GM10266 (cell line): Measurements from ENCODE around the gene SMARCA4.

Source experiments
- DNase-seq: peaks from one replicate; pipeline ENCODE4 v3.0.0; 2012; ENCODE audit errors: extremely low spot score
- CTCF ChIP-seq: IDR thresholded peaks from 2 replicates; pipeline ENCODE4 v1.5.1; 2012; ENCODE audit warnings: mild to moderate bottlenecking, low read depth; ENCODE audit not compliant: control insufficient read depth, insufficient read depth; ENCODE audit errors: missing control alignments

The SMARCA4 gene

DNA sequence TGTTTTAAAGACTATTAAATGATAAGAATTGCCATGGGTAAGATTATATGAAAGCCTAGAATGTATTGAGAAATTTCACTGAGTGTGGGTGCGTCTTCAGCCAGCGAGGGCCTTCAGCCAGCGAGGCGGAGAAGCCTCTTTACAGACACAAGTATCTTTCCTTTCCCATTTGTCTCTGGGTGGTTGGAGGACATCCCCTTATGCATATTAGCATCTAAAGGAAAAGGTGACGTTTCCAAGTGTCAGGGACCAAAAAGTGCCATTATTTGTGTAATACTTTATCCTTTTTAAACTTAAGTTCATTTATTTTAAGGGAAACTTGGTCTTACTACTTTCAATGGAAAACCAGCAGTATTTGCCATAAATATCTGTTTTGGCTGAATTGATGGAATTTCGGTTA, 22.2 kb downstream of the SMARCA4 start:
- no peak for TF ChIP-seq CTCF
- DNase-seq: no peak

GRCh38 chr19:10984166-10984735, 23.4 kb downstream of the SMARCA4 start:
- DNase-seq: no peak
- no peak for TF ChIP-seq CTCF

DNA sequence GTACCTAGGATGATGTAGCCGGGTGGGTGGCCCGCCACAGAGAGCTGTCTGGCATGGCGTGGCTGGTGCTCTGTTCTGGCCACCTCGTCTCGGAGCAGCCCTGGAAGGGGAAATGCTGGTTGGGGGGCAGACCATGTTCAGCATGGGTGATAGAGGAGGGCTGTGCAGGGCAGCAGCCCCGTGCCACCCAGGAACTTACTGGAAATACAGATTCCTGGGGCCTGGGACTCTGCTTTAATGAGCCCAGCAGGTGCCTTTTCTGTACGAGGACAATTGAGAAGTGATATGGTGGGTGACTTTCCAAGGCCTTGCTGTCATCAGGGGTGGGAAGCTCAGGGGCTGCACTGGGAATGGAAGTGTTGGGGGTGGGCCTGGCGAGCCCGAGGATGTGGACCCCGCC, 24.7 kb downstream of the SMARCA4 start:
- TF ChIP-seq CTCF: no peak
- no peak for DNase-seq

DNA sequence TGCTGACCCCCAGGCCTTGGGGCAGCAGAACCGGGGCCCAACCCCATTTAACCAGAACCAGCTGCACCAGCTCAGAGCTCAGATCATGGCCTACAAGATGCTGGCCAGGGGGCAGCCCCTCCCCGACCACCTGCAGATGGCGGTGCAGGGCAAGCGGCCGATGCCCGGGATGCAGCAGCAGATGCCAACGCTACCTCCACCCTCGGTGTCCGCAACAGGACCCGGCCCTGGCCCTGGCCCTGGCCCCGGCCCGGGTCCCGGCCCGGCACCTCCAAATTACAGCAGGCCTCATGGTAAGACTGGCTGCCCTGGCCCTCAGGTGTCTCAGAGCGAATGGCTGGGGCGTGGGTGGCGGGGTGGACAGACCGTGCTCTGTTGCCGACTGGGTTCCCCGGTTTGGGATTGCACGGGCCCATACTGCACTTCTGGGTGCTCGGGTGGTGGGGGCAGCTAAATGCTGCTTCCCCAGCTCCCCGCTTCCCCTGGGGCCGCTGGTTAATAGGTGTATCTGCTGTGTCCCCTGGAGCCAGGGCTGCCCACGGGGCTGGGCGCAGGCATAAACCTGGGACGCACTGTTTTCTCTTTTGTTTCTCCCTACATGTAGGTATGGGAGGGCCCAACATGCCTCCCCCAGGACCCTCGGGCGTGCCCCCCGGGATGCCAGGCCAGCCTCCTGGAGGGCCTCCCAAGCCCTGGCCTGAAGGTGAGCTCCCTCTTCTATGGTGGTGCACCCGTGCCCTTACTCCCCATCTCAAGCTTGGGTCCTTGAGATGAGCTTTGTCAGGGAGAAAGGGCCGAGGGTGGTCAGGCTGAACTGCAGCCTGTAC, 25.7 kb downstream of the SMARCA4 start:
- no peak for TF ChIP-seq CTCF
- DNase-seq: no peak

DNA sequence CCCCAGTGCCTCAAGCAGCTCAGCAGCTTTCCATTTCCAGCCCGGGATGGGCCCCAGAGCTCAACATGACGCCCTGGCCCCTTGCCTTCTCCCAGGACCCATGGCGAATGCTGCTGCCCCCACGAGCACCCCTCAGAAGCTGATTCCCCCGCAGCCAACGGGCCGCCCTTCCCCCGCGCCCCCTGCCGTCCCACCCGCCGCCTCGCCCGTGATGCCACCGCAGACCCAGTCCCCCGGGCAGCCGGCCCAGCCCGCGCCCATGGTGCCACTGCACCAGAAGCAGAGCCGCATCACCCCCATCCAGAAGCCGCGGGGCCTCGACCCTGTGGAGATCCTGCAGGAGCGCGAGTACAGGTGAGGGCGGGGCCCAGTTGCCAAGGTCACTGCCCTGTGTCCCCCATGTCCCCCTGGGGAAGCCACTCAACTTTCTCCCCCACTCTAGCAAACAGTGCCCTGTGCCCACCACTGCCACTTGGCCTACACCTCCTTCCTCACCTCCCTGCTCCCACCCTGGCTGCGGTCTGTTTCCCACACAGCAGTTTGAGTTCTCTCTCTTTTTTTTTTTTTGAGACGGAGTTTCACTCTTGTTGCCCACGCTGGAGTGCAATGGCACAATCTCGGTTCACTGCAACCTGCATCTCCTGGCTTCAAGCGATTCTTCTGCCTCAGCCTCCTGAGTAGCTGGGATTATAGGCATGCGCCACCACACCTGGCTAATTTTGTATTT, 26.9 kb downstream of the SMARCA4 start:
- no peak for DNase-seq
- no peak for TF ChIP-seq CTCF

DNA sequence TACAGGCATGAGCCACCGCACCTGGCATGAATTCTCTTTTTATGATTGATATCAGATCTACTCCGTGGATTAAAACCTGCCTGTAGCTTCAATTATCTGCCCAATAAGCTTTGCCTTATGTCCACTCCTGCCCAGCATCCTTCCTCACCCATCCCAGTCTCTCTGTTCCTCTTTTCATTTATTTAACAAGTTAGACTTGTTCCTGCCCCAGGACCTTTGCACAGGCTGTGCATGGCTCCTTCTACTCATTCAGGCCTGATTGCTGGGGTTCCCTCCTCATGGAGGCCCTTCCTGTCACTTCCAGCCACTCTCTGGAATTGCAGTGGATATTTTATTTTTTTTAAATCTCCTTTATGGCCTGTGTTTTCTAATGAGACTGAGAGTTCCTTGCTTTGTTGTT, 27.6 kb downstream of the SMARCA4 start:
- DNase-seq: no peak
- no peak for TF ChIP-seq CTCF

DNA sequence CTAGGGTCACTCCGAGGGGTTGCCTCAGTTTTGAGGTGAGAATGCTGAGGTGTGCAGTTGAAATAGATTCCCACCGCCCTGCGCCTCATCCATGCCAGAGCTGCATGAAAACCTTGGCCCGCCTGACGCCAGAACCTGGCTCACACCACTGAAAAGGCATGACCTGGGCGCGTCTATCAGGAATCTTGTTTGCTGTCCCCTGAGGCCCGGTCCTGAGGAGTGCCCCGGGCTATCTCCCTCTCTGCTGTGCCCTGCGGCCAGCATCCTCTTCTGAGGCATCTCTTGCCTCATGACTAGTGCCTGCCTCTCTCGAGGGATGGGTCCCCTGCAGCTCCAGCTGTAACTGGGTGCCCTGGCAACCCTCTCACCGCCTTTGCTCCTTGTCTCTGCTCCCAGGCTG, 28.1 kb downstream of the SMARCA4 start:
- no peak for TF ChIP-seq CTCF
- no peak for DNase-seq
